Vagina (tissue), 2 donors: ENCODE data around the gene BLVRB.

Source experiments
- POLR2A ChIP-seq, 2 donors: fragments of 450-650 bp; IDR thresholded peaks; one replicate each; pipeline ENCODE4 v1.6.1; 2017; ENCODE audit warnings: antibody characterized with exemption in 2 of 2, mild to moderate bottlenecking in 2 of 2, moderate library complexity in 2 of 2
- POLR2AphosphoS5 ChIP-seq, 2 donors: sonication (generic); formaldehyde crosslinking; IDR thresholded peaks; one replicate each; pipeline ENCODE4 v1.9.0; 2017; ENCODE audit warnings: antibody characterized with exemption in 2 of 2, mild to moderate bottlenecking in 2 of 2, low read depth in 1 of 2; ENCODE audit not compliant: insufficient read depth in 1 of 2
- TF ChIP-seq, protein P1 (sequence below), 3 experiments: fragments of 450-650 bp in 2 of 3; fragments of 200-600 bp in 1 of 3; sonication (generic) in 1 of 3; IDR thresholded peaks; one replicate each; pipeline ENCODE4 v1.5.1; 2017 to 2019; ENCODE audit warnings: antibody characterized with exemption in 3 of 3, mild to moderate bottlenecking in 2 of 3, moderate library complexity in 2 of 3

DNA sequence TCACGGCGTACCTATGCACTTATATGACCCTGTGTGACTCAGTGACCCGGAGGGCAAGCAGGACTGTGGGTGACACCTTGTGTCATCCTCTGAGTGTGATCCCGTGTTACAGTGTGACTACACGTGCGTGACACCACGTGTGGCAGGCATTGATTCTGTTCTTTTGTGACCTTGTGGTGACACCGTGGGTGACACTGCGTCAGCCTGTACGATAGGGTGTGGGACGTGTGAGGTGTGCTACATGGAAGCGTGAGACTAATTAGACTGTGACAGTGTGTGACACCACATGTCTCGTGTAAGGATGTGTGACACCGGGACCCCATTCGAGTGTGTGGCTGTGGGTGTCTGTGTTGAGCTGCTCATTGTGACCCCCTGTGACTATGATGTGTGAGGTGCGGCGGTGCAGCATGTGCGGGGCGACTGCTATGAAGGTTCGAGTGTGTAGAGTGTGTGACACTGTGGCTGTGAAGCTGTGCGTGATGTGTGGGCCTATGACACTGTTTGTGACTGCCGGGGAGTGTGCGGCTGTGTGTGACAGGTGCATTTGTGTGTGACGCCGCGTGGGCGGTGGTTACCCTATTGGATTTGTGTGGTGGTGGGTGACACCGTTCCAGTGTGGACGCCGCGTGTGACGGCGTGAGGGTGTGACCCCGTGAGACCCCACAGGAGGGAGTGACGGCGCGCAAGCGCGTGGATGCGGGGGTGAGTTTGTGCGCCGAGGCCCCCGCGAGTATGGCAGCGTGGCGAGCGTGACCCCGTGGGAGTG lies 857 bp upstream of the BLVRB start:
- TF ChIP-seq, protein P1, sequence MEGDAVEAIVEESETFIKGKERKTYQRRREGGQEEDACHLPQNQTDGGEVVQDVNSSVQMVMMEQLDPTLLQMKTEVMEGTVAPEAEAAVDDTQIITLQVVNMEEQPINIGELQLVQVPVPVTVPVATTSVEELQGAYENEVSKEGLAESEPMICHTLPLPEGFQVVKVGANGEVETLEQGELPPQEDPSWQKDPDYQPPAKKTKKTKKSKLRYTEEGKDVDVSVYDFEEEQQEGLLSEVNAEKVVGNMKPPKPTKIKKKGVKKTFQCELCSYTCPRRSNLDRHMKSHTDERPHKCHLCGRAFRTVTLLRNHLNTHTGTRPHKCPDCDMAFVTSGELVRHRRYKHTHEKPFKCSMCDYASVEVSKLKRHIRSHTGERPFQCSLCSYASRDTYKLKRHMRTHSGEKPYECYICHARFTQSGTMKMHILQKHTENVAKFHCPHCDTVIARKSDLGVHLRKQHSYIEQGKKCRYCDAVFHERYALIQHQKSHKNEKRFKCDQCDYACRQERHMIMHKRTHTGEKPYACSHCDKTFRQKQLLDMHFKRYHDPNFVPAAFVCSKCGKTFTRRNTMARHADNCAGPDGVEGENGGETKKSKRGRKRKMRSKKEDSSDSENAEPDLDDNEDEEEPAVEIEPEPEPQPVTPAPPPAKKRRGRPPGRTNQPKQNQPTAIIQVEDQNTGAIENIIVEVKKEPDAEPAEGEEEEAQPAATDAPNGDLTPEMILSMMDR (IDR thresholded peaks at IDR 0.05): no peak
- TF ChIP-seq POLR2A (IDR thresholded peaks at IDR 0.05) (no peak), POLR2AphosphoS5 (IDR thresholded peaks at IDR 0.05; ENCODE audit: insufficient read depth in 1 of 2, low read depth in 1 of 2) (no peak)
